Skeletal muscle tissue (tissue), 4 donors: Measurements from ENCODE around the gene RPL31. TPM values are rescaled to one million over a fixed set of nuclear protein-coding genes. Genes with fewer than 3 reads are reported as not detected.
A peak's percentile ranks its signal among the peaks of the same experiment; 100 is the strongest.

Experiments used
- H3K27ac ChIP-seq: one replicate; pipeline ENCODE4 v1.7.0; 2013; ENCODE audit warnings: mild to moderate bottlenecking, low read depth, low read length, inconsistent platforms
- H3K27me3 ChIP-seq, 3 donors: one replicate each; pipeline ENCODE4 v1.7.0; 2013; ENCODE audit warnings: low read length in 3 of 3; ENCODE audit not compliant: control insufficient read depth in 3 of 3, insufficient read depth in 3 of 3
- H3K36me3 ChIP-seq, 3 donors: one replicate each; pipeline ENCODE4 v1.7.0; 2013; ENCODE audit warnings: low read length in 3 of 3; ENCODE audit not compliant: control insufficient read depth in 3 of 3, insufficient read depth in 3 of 3
- H3K4me1 ChIP-seq, 3 donors: one replicate each; pipeline ENCODE4 v1.7.0; 2013; ENCODE audit warnings: low read length in 3 of 3, mild to moderate bottlenecking in 3 of 3; ENCODE audit not compliant: control insufficient read depth in 3 of 3, insufficient read depth in 3 of 3
- H3K4me3 ChIP-seq, 3 donors: one replicate each; pipeline ENCODE4 v1.7.0; 2013; ENCODE audit warnings: low read length in 3 of 3
- H3K9ac ChIP-seq, 3 donors: one replicate each; pipeline ENCODE4 v1.7.0; 2013; ENCODE audit warnings: low read length in 3 of 3, mild to moderate bottlenecking in 3 of 3, moderate library complexity in 2 of 3, low read depth in 1 of 3
- H3K9me3 ChIP-seq, 3 donors: one replicate each; pipeline ENCODE4 v1.7.0; 2013; ENCODE audit warnings: low read length in 3 of 3; ENCODE audit not compliant: control insufficient read depth in 3 of 3
- total RNA-seq: library from RNA; depleted of rRNA; stranded (reverse); fragments of >200 nt; gene quantifications from one replicate; pipeline ENCODE4 v1.2.3, GENCODE V29; 2014
- donor health status: Osteomylitis.

RPL31 gene
- total RNA-seq, 1 donor from 2014 or later: 1,432 TPM

GRCh38 chr2:101037161-101037755 lies 35.2 kb downstream of the RPL31 start:
- no peak overlapping the region for H3K4me3 ChIP-seq

GRCh38 chr2:101038455-101039255 lies 36.6 kb downstream of the RPL31 start:
- no peaks in the 10 kb centered on the region for H3K4me1 ChIP-seq
- H3K27ac ChIP-seq: no peak overlapping the region
- no peak overlapping the region for H3K9ac ChIP-seq
- H3K36me3 ChIP-seq: peaks cover 48 to 61% (median 49%) of the 10 kb centered on the region in 3 donors
- no peak overlapping the region for H3K4me3 ChIP-seq
- no peaks in the 10 kb centered on the region for H3K9me3 ChIP-seq
- no peaks in the 10 kb centered on the region for H3K27me3 ChIP-seq

More at GRCh38 chr2:101037161-101037755, 35.2 kb downstream of the RPL31 start:
- no peaks in the 10 kb centered on the region for H3K9me3 ChIP-seq
- no peak overlapping the region for H3K9ac ChIP-seq
- H3K27me3 ChIP-seq: no peaks in the 10 kb centered on the region
- H3K4me1 ChIP-seq: no peaks in the 10 kb centered on the region
- peaks cover 62 to 69% (median 63%) of the 10 kb centered on the region in 3 donors for H3K36me3 ChIP-seq
- H3K27ac ChIP-seq: no peak overlapping the region

GRCh38 chr2:101040072-101040471 lies 38.0 kb downstream of the RPL31 start:
- Histone ChIP-seq H3K9ac (no peak overlapping the region), H3K4me1 (no peaks in the 10 kb centered on the region), H3K4me3 (no peak overlapping the region), H3K27me3 (no peaks in the 10 kb centered on the region), H3K27ac (no peak overlapping the region), H3K9me3 (no peaks in the 10 kb centered on the region), H3K36me3 (peaks cover 37 to 50% (median 39%) of the 10 kb centered on the region in 3 donors)

DNA sequence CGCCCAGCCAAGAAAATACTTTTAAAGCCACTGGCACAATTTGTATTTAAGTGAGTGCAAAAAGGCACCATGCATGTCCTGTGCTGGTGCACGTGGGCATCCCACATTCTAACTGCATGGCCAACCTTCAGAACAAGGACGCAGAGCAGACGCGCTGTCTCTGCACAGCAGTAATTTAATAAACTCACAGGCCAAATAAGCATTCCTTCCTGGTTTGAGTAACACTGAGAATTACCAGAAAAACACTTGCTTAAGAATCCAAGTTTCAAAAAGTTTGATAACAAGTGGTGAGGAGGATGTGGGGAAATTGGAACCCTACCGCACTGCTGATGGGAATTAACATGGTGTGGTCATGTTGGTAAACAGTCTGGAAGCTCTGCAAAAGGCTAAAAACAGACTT lies 38.7 kb downstream of the RPL31 start:
- Histone ChIP-seq H3K27ac (no peak overlapping the region), H3K4me1 (no peaks in the 10 kb centered on the region), H3K36me3 (peaks cover 30 to 44% (median 36%) of the 10 kb centered on the region in 3 donors)

DNA sequence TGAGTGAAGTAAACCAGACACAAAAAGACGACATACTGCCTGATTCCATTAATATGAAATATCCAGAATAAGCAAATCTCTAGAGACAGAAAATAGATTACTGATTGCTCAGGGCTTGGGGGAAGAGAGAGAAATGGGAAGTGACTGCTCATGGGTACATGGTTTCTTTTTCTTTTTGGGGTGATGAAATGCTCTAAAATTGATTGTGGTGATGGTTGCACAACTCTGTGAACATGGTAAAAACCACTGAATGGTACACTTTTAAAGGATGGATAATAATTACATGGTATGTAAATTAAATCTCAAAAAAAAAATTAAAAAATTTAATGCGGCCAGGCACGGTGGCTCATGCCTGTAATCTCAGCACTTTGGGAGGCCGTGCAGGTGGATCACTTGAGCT lies 39.3 kb downstream of the RPL31 start:
- Histone ChIP-seq H3K4me3 (no peak overlapping the region), H3K4me1 (no peaks in the 10 kb centered on the region), H3K9me3 (no peaks in the 10 kb centered on the region), H3K27me3 (no peaks in the 10 kb centered on the region), H3K9ac (no peak overlapping the region), H3K27ac (no peak overlapping the region), H3K36me3 (peaks cover 30 to 41% (median 34%) of the 10 kb centered on the region in 3 donors)

More for the DNA sequence above, 38.7 kb downstream of the RPL31 start:
- H3K9me3 ChIP-seq: no peaks in the 10 kb centered on the region
- no peak overlapping the region for H3K9ac ChIP-seq
- no peak overlapping the region for H3K4me3 ChIP-seq
- H3K27me3 ChIP-seq: no peaks in the 10 kb centered on the region

DNA sequence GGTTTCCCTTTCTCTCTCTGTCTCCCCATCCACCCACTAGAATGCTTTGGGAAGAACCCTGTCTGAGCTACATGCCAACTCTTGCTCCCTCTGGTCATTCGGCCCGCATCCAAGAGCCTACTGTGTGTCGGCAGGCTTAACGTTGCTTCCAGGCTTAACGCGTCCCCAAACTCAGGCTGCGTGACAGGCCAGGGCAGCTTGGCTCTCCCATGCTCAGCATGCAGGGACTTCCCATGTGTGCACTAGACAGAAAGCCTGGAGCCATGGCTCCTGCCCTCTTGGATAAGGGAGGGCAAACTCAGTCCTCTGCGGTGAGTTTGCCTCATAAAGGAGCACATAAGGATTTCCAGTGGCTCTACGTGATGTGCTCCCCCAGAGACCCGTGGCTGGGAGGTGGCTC lies 43.2 kb downstream of the RPL31 start:
- Histone ChIP-seq H3K27me3 (no peaks in the 10 kb centered on the region), H3K9ac (no peak overlapping the region), H3K4me1 (peaks cover 10 to 15% (median 14%) of the 10 kb centered on the region in 3 donors), H3K36me3 (peaks cover 13 to 22% (median 15%) of the 10 kb centered on the region in 3 donors), H3K27ac (no peak overlapping the region), H3K4me3 (no peak overlapping the region), H3K9me3 (no peaks in the 10 kb centered on the region)

- peaks cover 10 to 15% (median 14%) of the 10 kb centered on the region in 3 donors for H3K4me1 ChIP-seq
- peaks cover 17 to 28% (median 17%) of the 10 kb centered on the region in 3 donors for H3K36me3 ChIP-seq
- no peaks in the 10 kb centered on the region for H3K9me3 ChIP-seq
- no peak overlapping the region for H3K4me3 ChIP-seq
- H3K27me3 ChIP-seq: no peaks in the 10 kb centered on the region
- peak overlapping the region; percentile 28 for H3K27ac ChIP-seq
- H3K9ac ChIP-seq: peak overlapping the region in 1 of 3 donors; percentile 0
These were observed 45.1 kb downstream of the RPL31 start for GRCh38 chr2:101047075-101047766.

DNA sequence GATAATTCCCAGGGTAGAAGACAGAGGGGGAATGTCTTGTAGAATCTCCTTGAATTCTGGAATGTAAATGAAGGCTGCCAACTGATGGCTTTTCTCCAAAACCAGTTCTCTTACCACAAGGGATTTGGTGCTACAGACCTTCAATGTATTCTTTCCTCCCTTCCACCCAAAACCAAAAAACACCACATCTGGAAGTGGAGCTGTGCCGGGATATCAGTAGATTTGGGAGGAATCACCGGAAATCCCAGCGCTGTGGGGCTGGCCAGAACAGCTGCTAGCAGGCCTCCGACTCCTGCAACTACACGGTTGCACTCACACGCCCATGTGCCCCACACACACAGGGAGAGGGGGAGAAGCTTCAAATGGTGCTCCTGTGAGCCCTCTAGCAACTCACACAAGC lies 45.7 kb downstream of the RPL31 start:
- Histone ChIP-seq H3K27ac (peak overlapping the region; percentile 28), H3K4me1 (peaks cover 10 to 15% (median 14%) of the 10 kb centered on the region in 3 donors), H3K9ac (peak overlapping the region in 1 of 3 donors; percentile 51), H3K4me3 (no peak overlapping the region), H3K27me3 (no peaks in the 10 kb centered on the region), H3K36me3 (peaks cover 17 to 28% (median 19%) of the 10 kb centered on the region in 3 donors), H3K9me3 (no peaks in the 10 kb centered on the region)

DNA sequence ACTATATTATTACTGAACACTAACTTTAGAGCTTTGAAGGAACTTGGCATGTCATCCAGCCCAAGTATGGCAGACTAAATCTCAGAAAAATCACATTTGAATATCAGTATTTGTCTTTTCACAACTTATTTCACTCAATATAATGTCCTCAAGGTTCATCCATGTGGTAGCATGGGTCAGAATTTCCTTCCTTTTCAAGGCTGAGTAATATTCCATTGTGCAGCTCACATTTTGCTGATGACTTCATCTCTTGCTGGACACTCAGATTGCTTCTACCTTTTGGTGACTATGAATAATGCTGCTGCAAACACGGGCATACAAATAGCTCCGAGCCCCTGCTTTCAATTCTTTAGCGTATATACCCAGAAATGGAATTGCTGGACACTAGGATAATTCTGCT lies 46.7 kb downstream of the RPL31 start:
- Histone ChIP-seq H3K27ac (no peak overlapping the region), H3K9me3 (no peaks in the 10 kb centered on the region), H3K4me3 (no peak overlapping the region), H3K4me1 (peaks cover 10 to 15% (median 14%) of the 10 kb centered on the region in 3 donors), H3K36me3 (peaks cover 14 to 29% (median 24%) of the 10 kb centered on the region in 3 donors), H3K9ac (no peak overlapping the region), H3K27me3 (no peaks in the 10 kb centered on the region)
